AG04449 (cell line): ENCODE measurements around the gene TLCD2.

Experiments used
- CTCF ChIA-PET: fragments of 350-600 bp; formaldehyde crosslinking; extraction: SDS; loops from one replicate; lab custom pipeline; 2021; ENCODE audit warnings: antibody characterized with exemption; lab: Yijun Ruan, JAX
- POLR2A ChIA-PET: fragments of 400-600, 350-600 bp; formaldehyde crosslinking; extraction: SDS; loops from one replicate; lab custom pipeline; 2020; ENCODE audit warnings: antibody characterized with exemption, inconsistent platforms; lab: Yijun Ruan, JAX
- DNase-seq: peaks from one replicate; pipeline ENCODE4 v3.0.0-alpha.2; 2010; ENCODE audit warnings: low read depth, low spot score
- H3K4me3 ChIP-seq: 2 replicates; pipeline ENCODE4 v1.5.1; 2011; ENCODE audit warnings: low read depth, mild to moderate bottlenecking, control low read depth, low read length
- CTCF ChIP-seq: IDR thresholded peaks from one replicate; pipeline ENCODE4 v1.5.1; 2011; ENCODE audit warnings: mild to moderate bottlenecking, moderate library complexity, low read length, control low read depth, inconsistent platforms; ENCODE audit not compliant: insufficient read depth; ENCODE audit errors: missing control alignments

TLCD2 gene

GRCh38 chr17:1754430-1755112 is 44.4 kb upstream of the TLCD2 start:
- no peak for DNase-seq
- TF ChIP-seq CTCF: no peak
- no peak overlapping the region for H3K4me3 ChIP-seq
- ChIA-PET POLR2A (no interaction called here), CTCF (interaction anchor here (0.6 to 1.1 kb wide), 2 partner anchors 9 to 33 kb away, joined by 3 to 4 read pairs; no protein-coding TSS in a partner anchor)

GRCh38 chr17:1753767-1754429 is 43.7 kb upstream of the TLCD2 start:
- TF ChIP-seq CTCF: no peak
- ChIA-PET CTCF (interaction anchor here (0.6 kb wide), 1 partner anchor 32 kb away, joined by 3 read pairs; no protein-coding TSS in a partner anchor), POLR2A (no interaction called here)
- no peak for DNase-seq
- H3K4me3 ChIP-seq: no peak overlapping the region

- CTCF ChIA-PET: interaction anchor here (0.7 to 1.6 kb wide), 2 partner anchors 10 to 31 kb away, joined by 3 to 5 read pairs; partner anchors contain the start of gene SERPINF1
- no peak overlapping the region for H3K4me3 ChIP-seq
- no peak for DNase-seq
- POLR2A ChIA-PET: interaction anchor here (1.2 kb wide), 2 partner anchors 26 to 36 kb away, joined by 3 read pairs; no protein-coding TSS in a partner anchor
- no peak for TF ChIP-seq CTCF
Measured at GRCh38 chr17:1752425-1753262, 42.5 kb upstream of the TLCD2 start.

- no peak overlapping the region for H3K4me3 ChIP-seq
- ChIA-PET POLR2A (interaction anchor here (0.6 kb wide), 1 partner anchor 567 kb away, joined by 4 read pairs; no protein-coding TSS in a partner anchor), CTCF (interaction anchor here (0.6 kb wide), 1 partner anchor 29 kb away, joined by 3 read pairs; no protein-coding TSS in a partner anchor)
- TF ChIP-seq CTCF: no peak
- no peak for DNase-seq
Measured at GRCh38 chr17:1750628-1751027, 40.5 kb upstream of the TLCD2 start.

- H3K4me3 ChIP-seq: no peak overlapping the region
- POLR2A ChIA-PET: no interaction called here
- no peak for DNase-seq
- CTCF ChIA-PET: interaction anchor here (2.0 kb wide), 1 partner anchor 26 kb away, joined by 6 read pairs; no protein-coding TSS in a partner anchor
- no peak for TF ChIP-seq CTCF
Measured at GRCh38 chr17:1746975-1747543, 36.9 kb upstream of the TLCD2 start.
